ENCODE data around the gene LIPI.

The LIPI gene

GRCh38 chr21:14074177-14074576 lies 136.6 kb downstream of the LIPI start:
- no peaks in the 10 kb centered on the region for H3K27me3 ChIP-seq (ENCODE audit: control insufficient read depth, insufficient read depth, low read length)
- H3K36me3 ChIP-seq (ENCODE audit: control insufficient read depth, insufficient read depth, low read length) = no peaks in the 10 kb centered on the region

DNA sequence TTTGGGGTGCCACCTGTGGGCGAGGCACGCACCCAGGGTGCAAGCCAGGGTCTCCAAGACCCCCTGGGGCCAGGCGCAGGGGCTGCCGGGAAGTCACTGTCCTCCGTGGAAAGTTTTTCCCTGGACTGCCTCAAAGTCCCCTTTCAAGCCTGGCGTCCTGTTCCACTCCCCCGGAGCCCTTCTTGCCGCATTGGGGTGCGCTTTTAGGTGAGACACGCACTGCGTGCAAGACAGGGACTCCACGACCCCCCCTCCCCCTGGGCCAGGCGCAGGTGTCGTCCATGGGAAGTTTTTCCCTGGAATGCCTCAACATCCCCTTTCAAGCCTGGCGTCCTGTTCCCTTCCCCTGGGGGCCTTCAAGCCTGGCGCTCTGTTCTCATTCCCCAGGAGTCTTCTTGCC lies 137.1 kb downstream of the LIPI start:
- H2AFZ ChIP-seq = no peak overlapping the region
- no peak overlapping the region for H3K27ac ChIP-seq
- no peaks in the 10 kb centered on the region for H3K36me3 ChIP-seq (ENCODE audit: control insufficient read depth, insufficient read depth, low read length)
- no peak overlapping the region for H3K4me3 ChIP-seq (ENCODE audit: low read depth, low read length)
- H3K9me3 ChIP-seq (ENCODE audit: control insufficient read depth, low read length) = no peaks in the 10 kb centered on the region
- H3K79me2 ChIP-seq = no peaks in the 10 kb centered on the region
- no peaks in the 10 kb centered on the region for H3K27me3 ChIP-seq (ENCODE audit: control insufficient read depth, insufficient read depth, low read length)
- H3K4me2 ChIP-seq (ENCODE audit: low read length) = no peak overlapping the region
- no peak overlapping the region for H3K9ac ChIP-seq
- no peaks in the 10 kb centered on the region for H3K4me1 ChIP-seq
- TF ChIP-seq, protein P1, sequence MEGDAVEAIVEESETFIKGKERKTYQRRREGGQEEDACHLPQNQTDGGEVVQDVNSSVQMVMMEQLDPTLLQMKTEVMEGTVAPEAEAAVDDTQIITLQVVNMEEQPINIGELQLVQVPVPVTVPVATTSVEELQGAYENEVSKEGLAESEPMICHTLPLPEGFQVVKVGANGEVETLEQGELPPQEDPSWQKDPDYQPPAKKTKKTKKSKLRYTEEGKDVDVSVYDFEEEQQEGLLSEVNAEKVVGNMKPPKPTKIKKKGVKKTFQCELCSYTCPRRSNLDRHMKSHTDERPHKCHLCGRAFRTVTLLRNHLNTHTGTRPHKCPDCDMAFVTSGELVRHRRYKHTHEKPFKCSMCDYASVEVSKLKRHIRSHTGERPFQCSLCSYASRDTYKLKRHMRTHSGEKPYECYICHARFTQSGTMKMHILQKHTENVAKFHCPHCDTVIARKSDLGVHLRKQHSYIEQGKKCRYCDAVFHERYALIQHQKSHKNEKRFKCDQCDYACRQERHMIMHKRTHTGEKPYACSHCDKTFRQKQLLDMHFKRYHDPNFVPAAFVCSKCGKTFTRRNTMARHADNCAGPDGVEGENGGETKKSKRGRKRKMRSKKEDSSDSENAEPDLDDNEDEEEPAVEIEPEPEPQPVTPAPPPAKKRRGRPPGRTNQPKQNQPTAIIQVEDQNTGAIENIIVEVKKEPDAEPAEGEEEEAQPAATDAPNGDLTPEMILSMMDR (IDR thresholded peaks at IDR 0.05) = no peak

More at GRCh38 chr21:14074177-14074576, 136.6 kb downstream of the LIPI start:
- Histone ChIP-seq H2AFZ (no peak overlapping the region), H3K9ac (no peak overlapping the region), H3K9me3 (ENCODE audit: control insufficient read depth, low read length) (no peaks in the 10 kb centered on the region), H3K27ac (no peak overlapping the region), H3K4me1 (no peaks in the 10 kb centered on the region), H3K4me3 (ENCODE audit: low read depth, low read length) (no peak overlapping the region), H3K79me2 (no peaks in the 10 kb centered on the region), H3K4me2 (ENCODE audit: low read length) (no peak overlapping the region)
- TF ChIP-seq, protein P1 (IDR thresholded peaks at IDR 0.05) = no peak

- no peaks in the 10 kb centered on the region for H3K79me2 ChIP-seq
- H2AFZ ChIP-seq = no peak overlapping the region
- no peaks in the 10 kb centered on the region for H3K27me3 ChIP-seq (ENCODE audit: control insufficient read depth, insufficient read depth, low read length)
- H3K4me3 ChIP-seq (ENCODE audit: low read depth, low read length) = no peak overlapping the region
- H3K4me2 ChIP-seq (ENCODE audit: low read length) = no peak overlapping the region
- no peak overlapping the region for H3K9ac ChIP-seq
- no peak overlapping the region for H3K27ac ChIP-seq
- TF ChIP-seq, protein P1 (IDR thresholded peaks at IDR 0.05) = no peak
- H3K9me3 ChIP-seq (ENCODE audit: control insufficient read depth, low read length) = no peaks in the 10 kb centered on the region
- no peaks in the 10 kb centered on the region for H3K4me1 ChIP-seq
- H3K36me3 ChIP-seq (ENCODE audit: control insufficient read depth, insufficient read depth, low read length) = no peaks in the 10 kb centered on the region
Measured at GRCh38 chr21:14072761-14073535, 137.8 kb downstream of the LIPI start.

GRCh38 chr21:14071902-14072734 lies 138.6 kb downstream of the LIPI start:
- H3K79me2 ChIP-seq = no peaks in the 10 kb centered on the region
- H3K9ac ChIP-seq = no peak overlapping the region
- TF ChIP-seq, protein P1 (IDR thresholded peaks at IDR 0.05) = no peak
- H3K4me1 ChIP-seq = no peaks in the 10 kb centered on the region
- H2AFZ ChIP-seq = no peak overlapping the region
- no peak overlapping the region for H3K4me2 ChIP-seq (ENCODE audit: low read length)
- H3K27ac ChIP-seq = no peak overlapping the region
- no peaks in the 10 kb centered on the region for H3K36me3 ChIP-seq (ENCODE audit: control insufficient read depth, insufficient read depth, low read length)
- H3K27me3 ChIP-seq (ENCODE audit: control insufficient read depth, insufficient read depth, low read length) = no peaks in the 10 kb centered on the region
- no peak overlapping the region for H3K4me3 ChIP-seq (ENCODE audit: low read depth, low read length)
- no peaks in the 10 kb centered on the region for H3K9me3 ChIP-seq (ENCODE audit: control insufficient read depth, low read length)

Data from parathyroid adenoma (tissue), 2 donors.